ENCODE results near the gene FAM53C. TPM values are rescaled to one million over a fixed set of nuclear protein-coding genes. Genes with fewer than 3 reads are reported as not detected.

Gene FAM53C
- total RNA-seq, result 17.4 TPM

DNA sequence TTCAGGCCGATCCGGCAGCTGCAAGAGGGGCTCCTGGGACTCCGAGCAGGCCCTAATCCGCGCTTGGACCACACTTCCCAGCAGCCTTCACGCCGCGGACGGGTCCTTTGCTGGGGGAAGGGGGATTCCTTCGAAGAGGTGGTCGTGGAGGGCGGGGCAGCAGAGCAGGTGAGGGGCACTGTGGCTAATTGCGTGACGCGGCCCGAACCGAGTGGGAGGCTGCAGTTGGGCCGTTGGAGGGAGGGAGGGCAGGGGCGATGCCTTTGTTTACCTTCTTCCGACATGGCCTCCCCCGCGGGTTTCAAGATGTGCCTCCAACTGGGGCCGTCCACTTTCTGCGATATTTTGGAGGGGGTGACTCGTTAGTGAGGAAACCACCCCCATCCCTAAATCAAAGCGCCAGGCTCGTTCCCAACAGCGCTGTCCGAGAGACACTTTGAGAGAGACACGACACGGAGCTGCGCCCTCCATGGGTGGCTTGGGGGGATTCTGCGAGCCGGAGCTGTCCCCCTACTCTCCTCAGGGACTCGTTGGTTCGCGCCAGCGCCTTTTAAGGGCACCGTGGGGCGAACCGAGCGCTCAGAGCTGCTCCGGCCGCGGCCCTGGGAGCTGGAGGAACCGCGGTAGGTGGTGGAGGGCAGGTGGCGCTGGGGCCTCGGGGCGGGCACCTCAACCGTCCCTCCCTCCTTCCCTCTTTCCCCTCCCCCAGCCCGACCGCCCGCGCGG is at the start of gene FAM53C:
TSS of gene FAM53C (plus strand) at position 582 of the 726 bp plus-strand sequence. CDS start 3,070 bp downstream, outside the sequence.
- intact Hi-C loops (cut with DNase I), result no loop called here
- Histone ChIP-seq H3K27me3 (no peaks in the 10 kb centered on the region), H3K9me3 (no peaks in the 10 kb centered on the region), H3K4me1 (peaks cover 39% of the 10 kb centered on the region), H3K36me3 (peaks cover 0 to 10% of the 10 kb centered on the region in 2 donors), H3K4me3 (peak within 1 kb of the TSS; percentile 87 to 94), H3K27ac (peak within 1 kb of the TSS; percentile 98)
- TF ChIP-seq CTCF (IDR thresholded peaks at IDR 0.05), result peak in 1 of 3 experiments; percentile 17
- peak; percentile 8 to 96 for TF ChIP-seq POLR2A (IDR thresholded peaks at IDR 0.05)
- TF ChIP-seq POLR2AphosphoS5 (IDR thresholded peaks at IDR 0.05; ENCODE audit: insufficient read depth in 1 of 2, low read depth in 1 of 2), result peak; percentile 78 to 99
- peak in 1 of 2 donors; percentile 94 for DNase-seq (ENCODE audit: extremely low spot score in 2 of 2)

DNA sequence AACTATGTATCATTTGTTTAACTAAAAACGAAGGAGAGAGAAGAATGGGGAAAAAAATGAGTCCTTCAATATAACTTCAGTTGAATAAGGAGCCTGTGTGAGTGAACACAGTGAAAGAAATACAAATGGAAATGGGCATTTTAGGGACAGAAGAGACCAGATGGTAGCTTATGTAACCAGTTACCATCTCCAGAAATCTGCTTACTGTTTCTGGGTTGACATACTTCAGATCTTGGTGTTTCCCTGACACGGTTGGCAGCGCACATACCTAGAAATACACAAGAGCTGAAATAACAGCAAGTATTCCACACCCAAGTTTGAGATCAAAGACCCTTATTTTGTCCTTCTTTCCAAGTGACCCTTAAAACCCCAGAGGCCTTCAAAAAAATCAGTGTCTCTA is 48.8 kb upstream of the FAM53C start:
- H3K4me1 ChIP-seq, result no peaks in the 10 kb centered on the region
- no peak for TF ChIP-seq POLR2A (IDR thresholded peaks at IDR 0.05)
- TF ChIP-seq POLR2AphosphoS5 (IDR thresholded peaks at IDR 0.05; ENCODE audit: insufficient read depth in 1 of 2, low read depth in 1 of 2), result no peak
- TF ChIP-seq CTCF (IDR thresholded peaks at IDR 0.05), result no peak
- H3K9me3 ChIP-seq, result no peaks in the 10 kb centered on the region
- H3K27ac ChIP-seq, result no peak overlapping the region
- intact Hi-C loops (cut with DNase I), result no loop called here
- DNase-seq (ENCODE audit: extremely low spot score in 2 of 2), result no peak
- H3K36me3 ChIP-seq, result no peaks in the 10 kb centered on the region
- no peaks in the 10 kb centered on the region for H3K27me3 ChIP-seq
- no peak overlapping the region for H3K4me3 ChIP-seq

GRCh38 chr5:138303372-138303771 is 34.7 kb upstream of the FAM53C start:
- TF ChIP-seq CTCF (IDR thresholded peaks at IDR 0.05), result no peak
- no peak for TF ChIP-seq POLR2AphosphoS5 (IDR thresholded peaks at IDR 0.05; ENCODE audit: insufficient read depth in 1 of 2, low read depth in 1 of 2)
- no peak for TF ChIP-seq POLR2A (IDR thresholded peaks at IDR 0.05)
- no peak for DNase-seq (ENCODE audit: extremely low spot score in 2 of 2)
- no peaks in the 10 kb centered on the region for H3K4me1 ChIP-seq
- H3K27ac ChIP-seq, result no peak overlapping the region
- H3K27me3 ChIP-seq, result no peaks in the 10 kb centered on the region
- H3K4me3 ChIP-seq, result no peak overlapping the region
- H3K9me3 ChIP-seq, result no peaks in the 10 kb centered on the region
- intact Hi-C loops (cut with DNase I), result no loop called here
- H3K36me3 ChIP-seq, result no peaks in the 10 kb centered on the region

DNA sequence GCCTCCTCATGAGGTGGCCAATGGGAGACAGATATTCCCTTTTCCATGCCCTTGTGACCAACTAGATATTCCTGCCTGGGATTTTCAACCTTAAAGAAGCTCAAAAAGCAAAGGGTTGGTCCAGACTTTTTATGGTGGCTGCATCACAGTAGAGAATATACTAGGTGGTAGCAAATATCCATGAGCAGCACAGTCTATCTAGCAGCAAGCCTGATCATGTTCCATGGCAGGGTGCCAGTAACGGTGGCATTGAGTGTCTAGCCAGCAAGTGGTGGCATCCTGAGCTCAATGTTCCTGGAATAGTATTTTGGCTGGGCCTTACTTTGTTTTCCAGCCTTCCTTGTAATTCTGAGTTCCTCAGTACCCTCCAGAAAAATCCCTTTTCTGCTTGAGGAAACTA is 32.3 kb upstream of the FAM53C start:
- H3K27ac ChIP-seq, result no peak overlapping the region
- intact Hi-C loops (cut with DNase I), result no loop called here
- no peaks in the 10 kb centered on the region for H3K9me3 ChIP-seq
- no peaks in the 10 kb centered on the region for H3K27me3 ChIP-seq
- no peak for DNase-seq (ENCODE audit: extremely low spot score in 2 of 2)
- TF ChIP-seq CTCF (IDR thresholded peaks at IDR 0.05) (no peak), POLR2A (IDR thresholded peaks at IDR 0.05) (no peak), POLR2AphosphoS5 (IDR thresholded peaks at IDR 0.05; ENCODE audit: insufficient read depth in 1 of 2, low read depth in 1 of 2) (no peak)
- no peaks in the 10 kb centered on the region for H3K36me3 ChIP-seq
- no peaks in the 10 kb centered on the region for H3K4me1 ChIP-seq
- H3K4me3 ChIP-seq, result no peak overlapping the region

- Histone ChIP-seq H3K9me3 (no peaks in the 10 kb centered on the region), H3K27ac (no peak overlapping the region), H3K4me3 (no peak overlapping the region), H3K36me3 (no peaks in the 10 kb centered on the region), H3K4me1 (no peaks in the 10 kb centered on the region), H3K27me3 (no peaks in the 10 kb centered on the region)
- intact Hi-C loops (cut with DNase I), result no loop called here
- no peak for DNase-seq (ENCODE audit: extremely low spot score in 2 of 2)
- TF ChIP-seq POLR2AphosphoS5 (IDR thresholded peaks at IDR 0.05; ENCODE audit: insufficient read depth in 1 of 2, low read depth in 1 of 2), result no peak
- TF ChIP-seq POLR2A (IDR thresholded peaks at IDR 0.05), result no peak
- no peak for TF ChIP-seq CTCF (IDR thresholded peaks at IDR 0.05)
Measured at GRCh38 chr5:138315751-138316278, 22.3 kb upstream of the FAM53C start.
